IMR-90 (cell line): Measurements from ENCODE around the gene REN. TPM values are rescaled to one million over a fixed set of nuclear protein-coding genes. Genes with fewer than 3 reads are reported as not detected.

Experiments used
- ELK1 ChIP-seq: fragments of 150-350 bp; IDR thresholded peaks from 2 replicates; pipeline ENCODE4 v1.6.1; 2016; ENCODE audit warnings: low read depth, mild to moderate bottlenecking, low read length, moderate library complexity, borderline replicate concordance
- MAZ ChIP-seq: IDR thresholded peaks from 2 replicates; pipeline ENCODE4 v1.6.1; 2012; ENCODE audit warnings: low read depth, mild to moderate bottlenecking, low read length, improper control_type of control experiment, moderate library complexity, borderline replicate concordance
- NFE2L2 ChIP-seq: fragments of 150-350 bp; IDR thresholded peaks from 2 replicates; pipeline ENCODE4 v1.6.1; 2016; ENCODE audit warnings: low read depth, mild to moderate bottlenecking, low read length
- polyA plus RNA-seq, 3 experiments: library from polyadenylated mRNA; depleted of rRNA; stranded (reverse); fragments of >200 nt; gene quantifications; 2 replicates each; pipeline ENCODE4 v1.2.3, GENCODE V29; 2012; ENCODE audit warnings: low replicate concordance in 1 of 3
- total RNA-seq: library from RNA; depleted of rRNA; stranded (reverse); fragments of >200 nt; gene quantifications from 2 replicates; pipeline ENCODE4 v1.2.3, GENCODE V29; 2012

The REN gene
- total and polyA plus RNA-seq, 2 of the 4 experiments (the other 2 are of a cell fraction) = 0.54 to 1.2 TPM

- TF ChIP-seq ELK1 = no peak
- TF ChIP-seq MAZ = peak; percentile 86; the same call in 1 of the 2 replicates
- TF ChIP-seq NFE2L2 = no peak
Measured at GRCh38 chr1:204151552-204152309, 14.4 kb downstream of the REN start, which contains the start of gene ETNK2 (continued).
